ENCODE measurements around the gene NAA40. TPM values are rescaled to one million over a fixed set of nuclear protein-coding genes. Genes with fewer than 3 reads are reported as not detected.

NAA40 gene
- total and polyA plus RNA-seq, 2 of the 13 experiments (the other 11 are each of a cell fraction or from before 2014, with no cell fraction given) = 11.1 to 17.9 TPM

DNA sequence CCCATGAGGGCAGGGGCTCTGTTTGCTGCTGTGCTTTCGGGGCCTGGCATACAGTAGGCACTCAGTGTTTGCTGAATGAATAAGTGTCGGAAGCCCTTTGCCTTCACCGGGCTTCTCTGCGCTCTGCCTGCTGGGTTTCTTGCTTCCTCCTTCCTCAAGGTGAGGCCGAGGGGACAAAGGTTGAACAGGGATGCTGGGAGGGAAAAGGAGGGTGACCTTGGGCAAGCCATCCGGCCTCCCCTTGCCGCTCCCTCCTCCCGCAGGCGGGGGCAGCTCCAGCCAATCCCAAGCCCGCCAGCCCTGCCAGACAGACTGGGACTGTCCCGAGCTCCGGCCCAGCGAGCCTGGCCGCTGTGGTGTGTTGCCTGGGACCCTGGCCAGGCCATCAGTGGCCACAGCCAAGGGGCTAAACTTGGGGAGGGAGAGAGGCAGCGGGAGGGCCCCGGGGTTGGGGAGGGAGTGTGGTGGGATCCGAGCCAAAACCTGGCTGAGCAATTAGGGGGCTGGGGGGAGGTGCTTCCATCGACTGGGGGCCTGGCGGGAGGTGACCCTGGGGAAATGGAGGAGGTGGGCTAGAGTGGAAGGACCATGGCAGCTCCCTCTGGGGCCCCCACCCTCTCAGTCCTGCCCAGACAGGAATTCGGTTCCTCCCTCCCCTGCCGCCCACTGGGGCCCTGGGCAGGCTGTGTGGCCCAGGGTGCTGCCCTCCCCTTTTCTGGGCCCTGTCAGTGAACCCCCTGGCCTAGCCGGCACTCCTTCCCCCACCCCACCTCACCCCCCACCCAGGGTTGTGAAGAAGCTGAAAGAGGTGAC is 18.5 kb upstream of the NAA40 start (continued):
- TF ChIP-seq AHDC1 (CRISPR knock-in tag; IDR thresholded peaks at IDR 0.05; ENCODE audit: borderline replicate concordance) (no peak), HNRNPL (IDR thresholded peaks at IDR 0.05; ENCODE audit: low read depth, low read length) (no peak), ZBTB42 (CRISPR knock-in tag; IDR thresholded peaks at IDR 0.05) (no peak), FOXM1 (CRISPR knock-in tag; IDR thresholded peaks at IDR 0.05) (no peak), ZNF24 (IDR thresholded peaks at IDR 0.05) (no peak), NR1H2 (CRISPR knock-in tag; IDR thresholded peaks at IDR 0.05; ENCODE audit: borderline replicate concordance, low read depth) (no peak), CC2D1A (CRISPR knock-in tag; IDR thresholded peaks at IDR 0.05) (no peak), ZNF816 (CRISPR knock-in tag; IDR thresholded peaks at IDR 0.05; ENCODE audit: borderline replicate concordance) (no peak), SP2 (CRISPR knock-in tag; IDR thresholded peaks at IDR 0.05) (0 out of 2 replicates have a peak, but pooled peaks have one; percentile 47), HOXA5 (CRISPR knock-in tag; IDR thresholded peaks at IDR 0.05) (peak; percentile 61; the same call in 1 of the 2 replicates), PHF21A (CRISPR knock-in tag; IDR thresholded peaks at IDR 0.05) (peak; percentile 97), POLR2AphosphoS5 (IDR thresholded peaks at IDR 0.05; ENCODE audit: low read depth, low read length) (peak; percentile 76), ZNF766 (CRISPR knock-in tag; IDR thresholded peaks at IDR 0.05; ENCODE audit: borderline replicate concordance) (no peak), ZNF207 (IDR thresholded peaks at IDR 0.05; ENCODE audit: borderline replicate concordance) (no peak), THYN1 (CRISPR knock-in tag; IDR thresholded peaks at IDR 0.05; ENCODE audit: borderline replicate concordance, low read depth) (no peak), ZNF841 (CRISPR knock-in tag; IDR thresholded peaks at IDR 0.05; ENCODE audit: borderline replicate concordance) (no peak), CSRNP2 (CRISPR knock-in tag; conservative IDR thresholded peaks at IDR 0.05; ENCODE audit: low read depth) (no peak), ZNF598 (CRISPR knock-in tag; IDR thresholded peaks at IDR 0.05; ENCODE audit: borderline replicate concordance) (0 out of 2 replicates have a peak, but pooled peaks have one; percentile 54), NAIF1 (CRISPR knock-in tag; IDR thresholded peaks at IDR 0.05; ENCODE audit: borderline replicate concordance) (0 out of 2 replicates have a peak, but pooled peaks have one; percentile 37)
- TF ChIP-seq, protein P1, sequence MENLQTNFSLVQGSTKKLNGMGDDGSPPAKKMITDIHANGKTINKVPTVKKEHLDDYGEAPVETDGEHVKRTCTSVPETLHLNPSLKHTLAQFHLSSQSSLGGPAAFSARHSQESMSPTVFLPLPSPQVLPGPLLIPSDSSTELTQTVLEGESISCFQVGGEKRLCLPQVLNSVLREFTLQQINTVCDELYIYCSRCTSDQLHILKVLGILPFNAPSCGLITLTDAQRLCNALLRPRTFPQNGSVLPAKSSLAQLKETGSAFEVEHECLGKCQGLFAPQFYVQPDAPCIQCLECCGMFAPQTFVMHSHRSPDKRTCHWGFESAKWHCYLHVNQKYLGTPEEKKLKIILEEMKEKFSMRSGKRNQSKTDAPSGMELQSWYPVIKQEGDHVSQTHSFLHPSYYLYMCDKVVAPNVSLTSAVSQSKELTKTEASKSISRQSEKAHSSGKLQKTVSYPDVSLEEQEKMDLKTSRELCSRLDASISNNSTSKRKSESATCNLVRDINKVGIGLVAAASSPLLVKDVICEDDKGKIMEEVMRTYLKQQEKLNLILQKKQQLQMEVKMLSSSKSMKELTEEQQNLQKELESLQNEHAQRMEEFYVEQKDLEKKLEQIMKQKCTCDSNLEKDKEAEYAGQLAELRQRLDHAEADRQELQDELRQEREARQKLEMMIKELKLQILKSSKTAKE (CRISPR knock-in tag; IDR thresholded peaks at IDR 0.05; ENCODE audit: borderline replicate concordance) = no peak; the same call in 1 of the 2 replicates
